GM21825 (cell line): ENCODE measurements around the gene CALD1.
A peak's percentile ranks its signal among the peaks of the same experiment; 100 is the strongest.

Experiments used
- ATAC-seq: cut with Tn5 transposase; IDR thresholded peaks from one replicate; pipeline ENCODE4 v1.9.1; 2021; ENCODE audit warnings: mild to moderate bottlenecking, moderate library complexity; ENCODE audit not compliant: unreplicated experiment

Gene CALD1

DNA sequence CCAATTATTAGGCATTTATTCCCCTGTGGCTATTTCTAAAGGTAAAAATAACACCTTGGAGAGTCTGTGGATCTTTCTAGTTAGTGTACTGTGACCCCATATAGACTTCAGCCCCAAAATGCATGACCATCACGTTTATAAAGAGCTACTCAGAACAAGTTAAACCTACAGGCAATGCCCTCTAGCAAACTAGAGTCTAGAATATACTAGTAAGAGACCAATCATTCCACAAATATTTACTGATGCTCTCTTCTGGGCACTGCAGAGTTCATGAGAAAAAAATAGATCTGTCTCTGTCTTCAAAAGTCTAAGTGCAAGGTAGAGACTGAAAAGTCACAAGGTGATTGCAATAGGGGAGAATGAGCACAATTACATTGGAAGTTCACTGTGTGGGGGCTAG lies 20.5 kb upstream of the CALD1 start:
- no peak for ATAC-seq

DNA sequence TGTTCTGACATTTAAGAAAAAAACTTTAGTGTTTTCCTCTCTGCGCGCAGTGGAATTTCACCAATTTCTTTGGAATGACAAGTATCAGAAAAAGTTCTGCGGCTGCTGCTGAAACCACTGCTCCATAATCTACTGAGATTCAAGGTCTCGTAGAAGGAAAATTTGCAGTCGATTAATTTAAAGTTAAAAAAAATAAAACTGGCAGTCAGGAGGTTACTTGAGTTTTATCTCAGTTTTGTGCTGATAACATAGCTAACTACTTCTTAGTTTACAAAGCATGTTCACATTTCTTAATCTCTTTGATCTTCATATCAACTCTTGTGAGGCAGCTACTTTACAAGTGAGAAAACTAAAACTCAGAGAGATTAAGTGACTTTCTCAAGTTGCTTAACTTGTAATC lies 18.2 kb upstream of the CALD1 start:
- no peak for ATAC-seq

DNA sequence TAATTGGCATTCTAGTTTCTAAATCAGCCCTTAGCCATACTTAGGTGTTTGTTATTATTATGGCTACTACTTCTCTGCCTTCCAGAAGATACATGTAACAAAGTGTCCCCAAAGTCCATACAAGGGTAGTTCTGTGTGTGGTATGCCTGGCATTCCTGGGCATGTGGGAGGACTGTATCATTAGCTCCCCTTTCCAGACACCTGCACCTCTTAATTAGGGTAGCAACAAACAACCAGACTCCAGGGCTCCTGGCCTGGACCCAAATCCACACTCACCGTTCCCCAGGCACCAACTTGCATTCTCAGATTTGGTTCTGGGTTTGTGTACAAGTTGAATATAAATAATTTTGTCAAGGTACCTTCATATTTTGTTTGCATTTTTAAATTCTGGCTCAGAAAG lies 15.5 kb upstream of the CALD1 start:
- ATAC-seq, result no peak

DNA sequence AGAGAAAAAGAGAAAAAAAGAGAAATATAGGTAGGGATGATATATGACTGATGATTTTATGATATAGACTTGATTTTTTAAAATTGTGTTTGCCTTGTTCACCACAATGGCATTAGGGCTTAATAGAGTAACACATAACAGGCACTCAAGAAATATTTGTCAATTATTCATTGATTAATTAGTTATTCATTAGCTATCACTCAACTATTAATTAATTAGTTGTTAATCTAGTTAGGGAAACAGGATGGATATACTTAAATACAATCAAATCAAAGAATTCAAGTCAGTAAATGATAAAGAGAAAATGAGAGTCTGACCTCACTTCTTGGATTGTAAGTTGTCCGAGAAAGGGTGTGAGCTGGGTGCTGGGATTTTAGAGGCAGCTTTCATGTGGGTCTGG lies 15.1 kb upstream of the CALD1 start:
- ATAC-seq, result no peak

DNA sequence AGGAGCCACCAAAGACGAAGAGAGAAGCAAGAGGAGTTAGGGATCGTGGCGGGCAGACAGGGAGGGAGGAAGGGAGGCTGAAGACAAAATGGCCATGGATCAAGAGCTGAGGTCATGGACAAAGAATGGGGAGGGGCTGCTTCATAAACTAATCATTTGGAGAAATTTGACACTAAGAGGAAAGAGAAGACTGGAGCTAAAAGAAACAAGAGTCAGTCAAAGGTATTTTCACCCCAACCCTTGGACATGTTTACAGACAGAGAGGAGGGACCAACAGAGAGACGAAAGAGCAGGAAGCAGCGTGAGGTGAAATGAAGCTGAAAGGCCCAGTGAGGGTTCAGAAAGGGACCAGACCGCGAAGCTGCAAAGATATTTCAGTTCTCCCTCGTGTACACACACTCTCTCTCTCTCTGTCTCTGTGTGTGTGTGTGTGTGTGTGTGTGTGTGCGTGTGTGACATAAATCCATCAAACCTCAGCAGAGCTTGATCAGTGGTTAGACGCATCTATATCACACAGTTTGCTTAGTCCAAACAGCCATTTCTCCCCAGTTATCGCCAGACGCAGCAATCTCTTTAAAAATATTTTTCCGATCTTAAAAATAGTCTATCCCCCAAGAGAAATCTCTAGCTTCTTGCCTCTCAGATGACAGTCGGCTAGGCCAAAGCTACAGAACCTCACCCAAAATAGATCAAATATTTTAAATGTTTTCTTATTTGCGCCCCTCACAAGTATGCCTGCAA lies 12.5 kb upstream of the CALD1 start:
- ATAC-seq, result peak; percentile 80

DNA sequence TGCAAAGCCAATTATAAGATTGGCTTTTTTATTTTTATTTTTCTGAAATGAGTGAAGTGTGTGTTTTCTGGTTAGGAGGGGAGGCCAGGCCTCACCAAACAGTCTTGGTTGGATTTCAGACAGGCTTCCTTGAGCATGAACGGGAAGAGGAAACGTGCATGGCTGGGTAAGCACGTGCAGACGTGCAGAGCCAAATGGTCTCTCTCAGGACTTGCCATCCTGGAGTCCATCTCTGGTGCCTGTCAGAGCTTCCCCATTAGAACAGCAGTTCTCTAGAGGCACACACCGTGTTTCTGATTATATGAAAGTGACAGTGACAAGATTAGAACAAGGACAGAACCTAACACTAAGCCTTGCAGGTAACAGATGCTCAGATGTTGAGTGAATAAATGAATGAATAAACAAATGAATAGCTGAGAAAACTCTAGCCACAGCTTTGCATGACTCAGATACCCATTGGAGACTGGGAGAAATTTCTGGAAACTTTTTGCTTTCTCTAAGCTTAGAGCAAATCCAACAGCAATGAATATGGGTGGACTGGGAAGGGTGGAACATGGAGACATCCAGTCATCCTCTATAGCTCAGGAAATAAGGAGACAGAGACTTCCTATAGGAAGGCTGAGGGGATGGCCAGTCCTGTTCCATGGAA lies 11.8 kb upstream of the CALD1 start:
- ATAC-seq, result peak; percentile 34

DNA sequence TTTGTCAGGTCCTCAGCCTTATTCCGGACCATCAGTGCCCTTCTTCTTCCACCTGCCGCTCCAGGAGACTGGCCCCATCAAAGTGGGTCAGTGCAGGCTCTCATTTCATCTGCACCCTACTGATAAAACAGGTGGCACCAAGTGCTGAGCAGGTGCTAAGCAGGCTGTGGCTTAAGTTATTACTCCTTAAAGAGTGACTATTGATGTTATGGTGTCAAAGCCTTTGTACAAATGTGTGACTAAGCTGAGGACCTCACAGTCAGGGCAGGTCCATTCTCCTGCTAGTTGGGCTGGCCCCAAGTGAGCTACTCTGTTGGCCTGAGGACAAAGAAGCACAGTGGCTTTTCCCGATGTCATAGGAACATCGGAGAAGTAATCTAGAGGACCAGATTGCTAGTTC lies 11.2 kb upstream of the CALD1 start:
- ATAC-seq, result no peak

DNA sequence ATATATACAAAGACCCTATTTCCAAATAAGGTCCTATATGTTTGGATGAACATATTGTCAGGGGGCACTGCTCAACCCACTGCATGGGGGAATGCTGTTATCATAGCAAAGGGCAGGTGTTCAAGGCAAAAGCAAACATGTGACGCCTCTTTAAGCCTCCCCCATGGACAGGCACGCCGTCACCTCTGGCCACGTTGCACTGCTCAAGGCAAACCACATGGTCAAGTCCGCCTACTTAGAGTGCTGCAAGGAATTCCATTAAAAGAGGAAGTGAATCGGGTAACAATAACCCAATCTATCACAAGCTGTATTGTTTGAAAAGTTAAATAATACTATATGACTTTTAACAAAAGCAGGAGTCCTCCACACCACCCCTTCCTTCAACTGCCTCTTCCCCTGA lies 8.8 kb upstream of the CALD1 start:
- ATAC-seq, result no peak

DNA sequence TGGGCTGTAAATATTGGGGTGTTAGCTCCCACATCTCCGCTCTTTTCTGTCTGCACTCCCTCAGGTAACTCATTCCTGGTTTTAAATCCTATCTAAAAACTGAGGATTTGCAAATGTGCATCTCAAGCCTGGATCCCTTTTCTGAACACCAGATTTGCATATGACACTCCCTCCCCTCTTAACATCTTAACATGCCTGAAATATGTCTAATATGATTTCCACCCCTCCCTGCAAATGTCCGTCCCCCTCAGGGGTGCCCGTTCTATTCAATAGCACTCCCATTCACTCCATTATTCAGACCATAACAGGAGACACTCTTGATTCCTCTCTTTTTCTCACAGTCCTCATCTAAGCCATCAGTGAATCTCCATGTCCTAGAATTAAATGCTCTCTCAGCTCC lies 8.3 kb upstream of the CALD1 start:
- no peak for ATAC-seq

DNA sequence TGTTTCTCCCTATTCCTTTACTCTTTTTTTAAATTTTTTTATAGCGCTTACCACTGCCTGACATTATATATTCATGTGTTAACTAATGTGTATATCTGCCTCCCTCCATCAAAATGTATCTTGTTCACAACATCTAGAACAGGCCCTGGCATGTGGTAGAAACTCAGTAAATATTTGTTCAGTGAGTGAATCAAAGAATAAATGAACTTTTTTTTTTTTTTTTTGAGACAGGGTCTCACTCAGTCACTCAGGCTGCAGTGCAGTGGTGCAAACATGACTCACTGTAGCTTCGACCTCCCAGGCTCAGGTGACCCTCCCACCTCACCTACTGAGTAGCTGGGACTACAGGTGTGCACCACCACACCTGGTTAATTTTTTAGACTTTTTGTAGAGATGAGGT lies 7.5 kb upstream of the CALD1 start:
- no peak for ATAC-seq

DNA sequence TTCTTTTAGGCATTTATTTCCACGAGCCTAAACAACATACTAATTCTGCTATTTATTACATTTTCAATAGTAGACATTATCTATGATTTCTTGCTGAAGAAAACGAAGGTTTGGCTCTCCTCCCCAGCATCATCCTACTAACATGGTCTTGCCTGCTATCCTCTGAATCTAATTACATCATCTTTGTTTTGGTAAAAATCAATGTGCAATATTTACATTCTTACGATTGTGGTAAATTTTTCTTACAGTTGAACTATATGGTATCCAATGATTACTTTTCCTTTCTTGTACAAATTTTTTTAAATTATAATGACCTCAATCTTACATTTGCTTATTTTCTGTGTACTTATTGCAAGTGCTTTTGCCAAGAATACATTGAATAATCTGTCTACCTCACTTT lies 7.0 kb upstream of the CALD1 start:
- no peak for ATAC-seq

DNA sequence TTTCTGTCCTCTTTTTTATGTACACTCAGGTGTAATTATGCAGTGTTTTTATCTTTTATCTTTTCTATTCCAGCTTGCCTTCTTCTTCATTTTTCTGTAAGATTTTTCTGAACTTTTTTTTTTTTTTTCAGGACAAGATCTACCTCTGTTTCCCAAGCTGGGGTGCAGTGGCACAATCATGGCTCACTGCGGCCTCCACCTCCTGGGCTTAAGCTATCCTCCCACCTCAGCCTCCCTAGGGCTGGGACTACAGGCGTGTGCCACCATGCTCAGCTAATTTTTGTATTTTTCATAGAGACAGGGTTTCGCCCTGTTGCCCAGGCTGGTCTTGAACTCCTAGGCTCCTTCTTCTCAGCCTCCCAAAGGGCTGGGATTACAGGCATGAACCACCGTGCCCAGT lies 6.3 kb upstream of the CALD1 start:
- ATAC-seq, result no peak

DNA sequence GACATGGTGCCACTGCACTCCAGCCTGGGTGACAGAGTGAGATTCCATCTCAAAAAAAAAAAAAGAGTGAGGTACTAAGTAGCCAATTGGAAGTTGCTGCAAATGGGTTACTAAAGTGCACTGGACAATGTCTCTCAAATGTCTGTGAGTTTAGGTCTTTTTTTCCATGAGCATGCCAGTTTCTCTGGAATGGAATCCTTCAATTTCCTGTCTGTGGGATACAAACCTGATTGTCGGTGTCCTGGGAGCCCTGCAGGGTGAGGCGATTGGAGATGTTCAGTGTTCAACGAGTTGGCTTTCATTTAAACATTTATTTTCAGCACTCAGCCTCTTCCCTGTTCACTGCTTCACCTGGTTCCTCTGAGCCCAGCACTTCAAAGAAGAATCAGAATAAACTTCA lies 5.3 kb upstream of the CALD1 start:
- no peak for ATAC-seq

DNA sequence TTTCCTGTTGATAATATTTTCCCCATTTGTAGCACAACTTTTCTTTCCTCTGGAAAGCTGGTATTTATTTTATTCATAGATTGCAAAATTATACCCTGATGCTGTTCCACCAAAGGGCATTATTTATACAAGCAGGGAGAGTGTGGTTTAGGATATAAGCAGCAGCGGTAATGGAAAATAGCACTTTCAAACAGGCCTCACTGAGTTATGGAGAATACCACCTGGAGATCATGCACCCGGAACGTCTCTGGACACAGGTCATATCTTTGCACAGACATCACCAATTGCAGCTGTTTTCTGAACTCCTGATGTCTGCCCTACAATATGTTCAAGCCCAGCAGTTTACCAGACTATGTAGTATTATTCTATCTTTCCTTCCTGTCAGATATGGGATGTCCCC lies 2.0 kb upstream of the CALD1 start:
- ATAC-seq, result no peak

DNA sequence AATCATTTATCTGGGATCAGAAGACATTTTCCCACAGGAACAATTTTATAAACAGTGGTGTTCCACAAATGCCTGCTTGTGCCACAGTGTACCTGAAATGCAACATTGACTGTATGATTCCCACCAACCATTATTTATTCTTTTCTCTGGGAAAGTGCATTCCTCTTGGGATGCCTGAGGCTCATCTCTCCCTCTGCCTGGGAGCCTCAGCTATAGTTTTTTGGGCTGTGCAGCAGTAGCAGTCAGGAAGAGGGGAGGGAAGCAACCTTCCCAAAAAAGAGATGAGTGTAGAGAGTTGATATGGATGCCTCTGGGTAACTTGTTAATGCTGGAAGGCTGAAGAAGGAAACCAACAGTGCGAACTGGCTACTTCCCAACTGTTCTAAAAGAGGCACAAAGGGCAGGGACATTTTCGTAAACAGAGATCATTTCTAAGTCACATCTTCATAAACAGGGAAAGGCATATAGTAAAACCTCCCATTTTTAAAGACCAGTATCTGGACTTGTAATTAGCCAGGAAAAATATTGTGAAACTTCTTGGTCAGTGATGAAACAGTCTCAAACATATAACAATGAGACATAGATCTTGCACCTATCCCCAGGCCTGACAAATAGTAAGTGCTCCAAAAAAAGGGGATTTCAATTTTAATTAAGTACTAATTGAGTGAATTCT lies 1.4 kb upstream of the CALD1 start:
- no peak for ATAC-seq

DNA sequence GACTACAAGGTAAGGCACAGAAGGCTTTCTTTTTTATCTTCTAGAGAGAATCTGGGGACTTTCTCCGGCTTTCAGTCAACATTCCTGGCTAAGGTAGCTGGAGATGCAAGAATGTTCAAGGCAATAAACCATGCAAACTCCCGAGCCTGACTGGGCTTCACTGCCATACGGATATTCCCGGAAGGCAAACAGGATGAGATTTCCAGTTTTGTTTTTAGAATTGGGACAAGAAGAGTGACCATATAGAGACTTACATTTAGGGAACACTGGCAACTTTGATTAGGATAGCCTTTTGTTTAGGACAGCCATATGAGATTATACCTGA lies 269 bp downstream of the CALD1 start:
- no peak for ATAC-seq

DNA sequence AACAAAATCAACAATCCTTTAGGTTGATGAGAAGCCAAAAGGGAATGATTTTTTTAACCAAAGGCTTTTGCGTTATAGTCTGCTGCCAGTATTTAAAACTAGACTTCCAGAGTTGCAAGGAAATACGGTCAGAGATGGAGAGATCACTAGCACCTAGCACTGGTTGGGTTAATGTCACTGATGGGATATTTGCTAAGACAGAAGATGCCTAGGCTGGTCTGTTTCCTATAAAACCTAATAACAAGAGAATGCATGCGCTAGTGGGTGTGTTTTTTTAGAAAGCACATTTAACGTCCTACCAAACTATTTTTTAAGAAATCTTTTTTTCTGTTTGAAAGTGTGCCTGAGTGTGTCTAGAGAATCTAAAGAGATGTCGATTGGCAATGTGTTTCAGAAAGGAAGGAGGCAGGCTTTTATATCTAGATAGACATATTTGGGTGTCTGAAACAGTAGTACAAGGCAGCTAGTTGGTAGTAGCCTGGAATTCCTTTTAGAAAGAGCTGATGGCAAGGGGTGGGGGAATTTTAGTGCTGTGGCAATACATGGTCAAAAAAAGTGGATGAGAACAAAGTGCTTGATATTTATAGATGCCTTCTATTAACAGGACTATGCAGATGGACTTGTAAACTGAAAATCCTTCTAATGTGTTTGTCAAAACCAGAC lies 863 bp downstream of the CALD1 start:
- ATAC-seq, result no peak

DNA sequence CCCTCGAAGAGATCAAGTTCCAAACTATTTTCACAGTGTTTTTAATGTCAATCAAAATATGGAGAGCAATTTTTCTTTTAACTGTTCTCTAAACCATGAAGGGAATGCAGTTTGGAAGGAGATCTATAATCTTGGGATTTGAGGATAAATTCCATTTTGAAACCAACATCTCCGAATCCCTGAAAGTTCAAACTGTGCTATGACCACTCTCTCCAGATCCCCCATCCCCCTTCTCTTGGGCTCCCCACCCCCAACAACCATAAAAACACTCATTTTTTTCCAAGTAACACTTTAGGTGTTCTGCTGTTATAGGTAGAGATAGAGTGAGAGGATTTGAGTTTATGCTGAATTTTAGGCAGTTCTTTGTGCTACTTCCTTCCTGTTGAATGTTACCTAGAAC lies 1.7 kb downstream of the CALD1 start:
- ATAC-seq, result no peak

DNA sequence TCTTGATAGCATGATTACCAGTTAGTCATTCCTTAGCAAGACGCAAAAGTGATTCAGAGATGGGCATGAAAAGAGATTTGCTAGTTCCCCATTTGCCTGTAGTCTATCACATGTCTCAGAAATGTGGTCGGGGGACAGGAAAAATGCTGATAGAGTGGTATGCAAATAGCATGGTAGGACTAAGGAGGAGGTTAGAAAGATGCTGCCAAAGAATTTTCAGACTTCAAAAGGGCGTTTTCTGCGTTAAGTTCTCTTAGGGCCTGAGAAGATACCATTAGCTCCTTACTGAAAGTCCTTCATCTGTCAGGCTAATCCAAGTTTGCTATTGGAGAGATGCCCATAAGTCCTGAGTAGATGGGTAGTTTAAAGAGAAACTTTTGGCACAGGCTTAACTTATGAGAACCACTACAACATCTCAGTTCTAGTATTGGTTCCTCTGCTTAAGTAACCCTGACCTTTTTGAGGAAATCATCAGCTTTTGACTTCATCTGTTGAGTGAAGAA lies 2.7 kb downstream of the CALD1 start:
- ATAC-seq, result no peak

DNA sequence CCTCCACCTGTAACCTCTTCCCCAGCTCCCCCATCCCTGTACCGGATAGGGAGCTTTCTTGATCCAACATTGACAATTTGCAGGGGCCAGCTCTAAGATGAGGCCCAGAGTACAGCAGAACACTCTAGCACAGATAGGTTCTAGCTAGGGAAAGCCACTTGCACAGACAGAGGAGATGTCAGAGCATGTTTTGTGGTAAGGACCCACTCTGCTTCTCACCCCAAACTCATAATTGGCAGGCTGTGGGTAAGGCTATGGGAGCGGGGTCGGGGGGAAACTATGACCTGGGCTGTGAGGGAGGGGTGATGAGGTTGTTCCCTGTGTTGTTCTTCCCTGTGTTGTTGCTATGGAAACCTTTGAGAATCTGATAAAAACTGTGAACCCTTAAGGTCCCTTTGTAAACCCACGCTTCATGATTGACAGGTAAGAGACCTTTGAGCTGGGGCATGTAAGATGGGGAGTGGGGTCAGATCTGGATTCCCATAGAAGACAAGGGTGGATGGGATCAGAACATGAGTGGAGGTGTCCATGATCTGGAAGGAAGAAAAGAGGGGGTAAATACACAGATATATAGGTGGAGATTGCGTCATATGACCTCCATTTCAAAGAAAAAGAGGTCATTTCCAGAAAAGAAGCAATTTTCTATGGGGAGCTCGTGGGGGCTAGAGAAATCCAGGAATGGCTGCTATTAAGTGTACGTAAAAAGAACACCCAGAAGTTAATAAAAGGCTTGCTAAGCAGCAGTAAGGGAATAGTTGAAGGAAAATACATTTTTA lies 4.0 kb downstream of the CALD1 start:
- no peak for ATAC-seq
